Heart right ventricle (tissue), 16 donors: ENCODE results near the gene CACNA2D1. TPM values are rescaled to one million over a fixed set of nuclear protein-coding genes. Genes with fewer than 3 reads are reported as not detected.
A peak's percentile ranks its signal among the peaks of the same experiment; 100 is the strongest.

Experiments used
- ATAC-seq, 8 donors: fragments of 200-7000 bp; cut with Tn5 transposase; one replicate each; pipeline ENCODE4 v1.9.1; 2020; ENCODE audit warnings: mild to moderate bottlenecking in 8 of 8, moderate library complexity in 8 of 8, moderate number of reproducible peaks in 1 of 8
- DNase-seq, 2 donors: peaks; one replicate each; pipeline ENCODE4 v3.0.0-alpha.2; 2020
- H3K27ac ChIP-seq, 10 donors: fragments of 200-600 bp; sonication (generic) in 2 of 10; one replicate each; pipeline versions ENCODE4 v1.5.0 to v1.8.0; 2020 to 2022; ENCODE audit warnings: mild to moderate bottlenecking in 3 of 10
- H3K27me3 ChIP-seq, 7 donors: fragments of 200-600 bp; one replicate each; pipeline ENCODE4 v1.8.0; 2021 to 2022; ENCODE audit warnings: mild to moderate bottlenecking in 2 of 7
- H3K36me3 ChIP-seq, 9 donors: fragments of 200-600 bp; sonication (generic) in 1 of 9; one replicate each; pipeline versions ENCODE4 v1.5.0 to v1.8.0; 2020 to 2022; ENCODE audit warnings: mild to moderate bottlenecking in 2 of 9
- H3K4me1 ChIP-seq, 9 donors: fragments of 200-600 bp; sonication (generic) in 1 of 9; one replicate each; pipeline versions ENCODE4 v1.5.0 to v1.8.0; 2020 to 2022; ENCODE audit warnings: mild to moderate bottlenecking in 4 of 9
- H3K4me3 ChIP-seq, 10 donors: fragments of 200-600 bp; sonication (generic) in 2 of 10; one replicate each; pipeline versions ENCODE4 v1.5.0 to v1.8.0; 2020 to 2022; ENCODE audit warnings: mild to moderate bottlenecking in 7 of 10, moderate library complexity in 2 of 10
- H3K9me3 ChIP-seq, 11 donors: fragments of 200-600 bp in 10 of 11; sonication (generic) in 2 of 11; one replicate each; pipeline versions ENCODE4 v1.5.0 to v1.8.0; 2013 to 2022; ENCODE audit warnings: mild to moderate bottlenecking in 2 of 11, control low read depth in 1 of 11, moderate library complexity in 1 of 11
- WGBS, 2 donors: extraction: QIAGEN DNeasy Blood & Tissue Kit; methylation state at CpG; one replicate each; pipeline ENCODE4 v1.1.7; 2013; ENCODE audit warnings: inconsistent platforms in 1 of 2; 5-methylcytosine and 5-hydroxymethylcytosine counted together
- intact Hi-C, 10 donors: fragments of 100-400 bp; cut with DNase I; formaldehyde crosslinking; loops; one replicate each; pipeline versions ENCODE4 v1.11.1 to v1.14.2; 2022
- polyA plus RNA-seq, 2 donors: library from polyadenylated mRNA; stranded (reverse); fragments of 200-250 nt; gene quantifications; one replicate each; pipeline ENCODE4 v1.2.3, GENCODE V29; 2013
- total RNA-seq, 10 donors: library from RNA; stranded (reverse); fragmentation: NEBNext Ultra II Directional in 3 of 10; extraction: Animal tissue kit (Norgen Biotek cat#: 25700) in 3 of 10; gene quantifications; one replicate each; pipeline versions ENCODE4 v1.2.1 to v1.2.4, GENCODE V29; 2021 to 2023
- TF ChIP-seq, protein P1 (sequence below), 9 donors: fragments of 200-600 bp; sonication (generic) in 2 of 9; IDR thresholded peaks; one replicate each; pipeline versions ENCODE4 v1.5.0 to v1.8.0; 2021 to 2022; ENCODE audit warnings: antibody characterized with exemption in 9 of 9, mild to moderate bottlenecking in 5 of 9, moderate library complexity in 1 of 9
- donor health status: Arrhythmogenic right ventricular cardiomyopathy.
- donor health status: ischemic (EF 13 %, LVEDD 7.1; RV severe dilation, severe dysfunction).
- donor health status: healthy with polysubstance abuse.
- donor health status: DM: no; HTN: yes; CAD: no.
- donor health status: DM: no; HTN: no; CAD: no.
- donor health status: ischemic (EF 25% LVEDD 6.9; RV normal size, moderate dysfunction).
- donor health status: ischemic (EF 25% LVEDD 5.7; RV mildly dilated, moderate dysfunction).
- donor health status: healthy.
- donor health status: DM: yes; HTN: yes; CAD: no.
- donor health status: Ischemic cardiomyopathy.
- donor health status: ischemic (EF 35%, LVEDD 5.7; RV mildly dilated, moderate dysfunction).
- donor health status: nonischemic (EF 11% LVEDD 7.7; RV severe dilation, severe dysfunction).
- donor health status: DM: yes; HTN: yes; CAD: no.
- donor health status: PGD.
- donor health status: ischemic (EF 29% LVEDD 5.4; RV normal size, mild dysfunction).
- donor health status: nonischemic (EF 23%, LVEDD 6.1; RV moderate dilation, normal function).

Gene CACNA2D1
- total and polyA plus RNA-seq, 12 donors = 7.0 to 131 (median 69.3) TPM

DNA sequence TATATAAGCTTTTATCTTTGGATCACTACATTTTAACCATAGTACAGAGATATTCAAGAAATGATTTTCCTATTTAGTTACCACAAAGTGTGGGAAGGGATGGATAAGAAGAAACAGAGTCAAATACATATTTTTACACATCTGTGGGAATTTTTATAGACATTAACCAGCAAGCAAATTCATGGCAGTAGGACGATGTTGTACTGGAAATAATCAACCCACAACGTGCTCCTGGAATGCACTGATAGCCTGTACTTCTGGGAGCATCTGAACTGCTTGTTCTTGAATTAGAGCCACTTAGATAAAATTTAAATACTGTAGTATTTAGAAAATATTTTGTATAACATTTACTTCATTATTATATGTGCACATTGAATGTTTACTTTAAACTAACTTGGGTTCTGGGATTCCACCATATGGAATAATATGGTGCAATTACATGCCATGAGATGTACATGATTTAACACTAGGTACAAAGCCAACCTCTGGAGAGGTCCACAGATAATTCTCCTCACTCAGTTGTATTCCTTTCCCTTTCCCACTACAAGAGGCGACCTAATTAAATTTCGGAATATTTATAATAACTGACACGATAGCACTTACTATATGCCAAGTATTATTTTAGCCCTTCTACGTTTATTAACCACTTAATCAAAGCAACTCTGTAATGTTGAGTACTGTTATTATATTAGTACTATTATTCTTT lies 508.8 kb downstream of the CACNA2D1 start:
- H3K27ac ChIP-seq = peak overlapping the region in 1 of 10 donors; percentile 2
- WGBS, 2 donors = 26 to 42% methylated on average over 6 of the region's 6 CpGs
- H3K9me3 ChIP-seq = no peaks in the 10 kb centered on the region
- H3K27me3 ChIP-seq = no peaks in the 10 kb centered on the region
- ATAC-seq (peak in 3 of 8 donors; percentile 74 to 91 (median 78)), DNase-seq (no peak)
- H3K4me1 ChIP-seq = peaks cover 0 to 22% (median 0%) of the 10 kb centered on the region in 9 donors
- H3K4me3 ChIP-seq = no peak overlapping the region
- intact Hi-C loops = no loop called here
- TF ChIP-seq, protein P1, sequence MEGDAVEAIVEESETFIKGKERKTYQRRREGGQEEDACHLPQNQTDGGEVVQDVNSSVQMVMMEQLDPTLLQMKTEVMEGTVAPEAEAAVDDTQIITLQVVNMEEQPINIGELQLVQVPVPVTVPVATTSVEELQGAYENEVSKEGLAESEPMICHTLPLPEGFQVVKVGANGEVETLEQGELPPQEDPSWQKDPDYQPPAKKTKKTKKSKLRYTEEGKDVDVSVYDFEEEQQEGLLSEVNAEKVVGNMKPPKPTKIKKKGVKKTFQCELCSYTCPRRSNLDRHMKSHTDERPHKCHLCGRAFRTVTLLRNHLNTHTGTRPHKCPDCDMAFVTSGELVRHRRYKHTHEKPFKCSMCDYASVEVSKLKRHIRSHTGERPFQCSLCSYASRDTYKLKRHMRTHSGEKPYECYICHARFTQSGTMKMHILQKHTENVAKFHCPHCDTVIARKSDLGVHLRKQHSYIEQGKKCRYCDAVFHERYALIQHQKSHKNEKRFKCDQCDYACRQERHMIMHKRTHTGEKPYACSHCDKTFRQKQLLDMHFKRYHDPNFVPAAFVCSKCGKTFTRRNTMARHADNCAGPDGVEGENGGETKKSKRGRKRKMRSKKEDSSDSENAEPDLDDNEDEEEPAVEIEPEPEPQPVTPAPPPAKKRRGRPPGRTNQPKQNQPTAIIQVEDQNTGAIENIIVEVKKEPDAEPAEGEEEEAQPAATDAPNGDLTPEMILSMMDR (IDR thresholded peaks at IDR 0.05) = no peak
- H3K36me3 ChIP-seq = no peaks in the 10 kb centered on the region

DNA sequence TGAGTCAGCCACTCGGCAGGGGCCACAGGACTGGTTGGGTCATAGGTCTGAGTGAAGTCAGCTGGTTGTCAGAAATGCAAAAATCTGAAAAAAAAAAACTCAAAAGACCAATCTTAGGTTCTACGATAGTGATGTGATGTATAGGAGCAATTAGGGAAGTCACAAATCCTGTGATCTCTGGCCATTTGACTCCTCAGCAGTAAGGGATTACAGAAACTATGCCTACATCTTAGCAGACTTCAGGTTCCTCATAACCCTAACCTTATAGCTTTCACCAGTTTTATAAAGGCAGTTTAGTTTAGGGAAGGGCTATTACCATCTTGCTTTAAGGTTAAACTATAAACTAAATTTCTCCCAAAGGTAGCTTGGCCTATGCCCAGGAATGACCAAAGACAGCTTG lies 510.6 kb downstream of the CACNA2D1 start:
- ATAC-seq (no peak), DNase-seq (no peak)
- intact Hi-C loops = no loop called here
- TF ChIP-seq, protein P1 (IDR thresholded peaks at IDR 0.05) = no peak
- H3K4me1 ChIP-seq = peaks cover 0 to 22% (median 0%) of the 10 kb centered on the region in 9 donors
- H3K27me3 ChIP-seq = no peaks in the 10 kb centered on the region
- H3K27ac ChIP-seq = no peak overlapping the region
- 83 to 96% methylated on average over 2 of the region's 2 CpGs for WGBS, 2 donors
- H3K4me3 ChIP-seq = no peak overlapping the region
- H3K9me3 ChIP-seq = no peaks in the 10 kb centered on the region
- no peaks in the 10 kb centered on the region for H3K36me3 ChIP-seq

DNA sequence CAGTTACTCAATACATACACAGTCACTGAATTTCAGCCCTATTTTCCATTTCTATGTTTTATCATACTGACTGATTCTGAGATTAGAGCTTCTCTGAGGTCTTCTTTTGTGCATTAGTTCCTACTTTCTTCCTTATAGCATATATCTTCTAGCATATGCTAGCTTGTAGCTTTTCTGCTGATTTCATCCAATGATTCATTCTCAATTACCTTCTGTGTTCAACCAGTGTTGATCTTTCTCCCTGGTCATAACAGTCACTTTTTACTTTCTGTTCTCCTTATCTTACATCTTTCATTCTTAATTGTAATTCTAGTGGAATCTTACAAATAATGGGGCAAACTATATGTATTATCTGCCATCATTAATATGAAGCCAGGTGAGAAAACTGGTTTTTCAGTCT lies 514.2 kb downstream of the CACNA2D1 start:
- DNase-seq (no peak), ATAC-seq (no peak)
- H3K36me3 ChIP-seq = no peaks in the 10 kb centered on the region
- H3K27ac ChIP-seq = no peak overlapping the region
- H3K27me3 ChIP-seq = no peaks in the 10 kb centered on the region
- no peaks in the 10 kb centered on the region for H3K9me3 ChIP-seq
- intact Hi-C loops = no loop called here
- TF ChIP-seq, protein P1 (IDR thresholded peaks at IDR 0.05) = no peak
- H3K4me1 ChIP-seq = peaks cover 0 to 6% (median 0%) of the 10 kb centered on the region in 9 donors
- H3K4me3 ChIP-seq = no peak overlapping the region

DNA sequence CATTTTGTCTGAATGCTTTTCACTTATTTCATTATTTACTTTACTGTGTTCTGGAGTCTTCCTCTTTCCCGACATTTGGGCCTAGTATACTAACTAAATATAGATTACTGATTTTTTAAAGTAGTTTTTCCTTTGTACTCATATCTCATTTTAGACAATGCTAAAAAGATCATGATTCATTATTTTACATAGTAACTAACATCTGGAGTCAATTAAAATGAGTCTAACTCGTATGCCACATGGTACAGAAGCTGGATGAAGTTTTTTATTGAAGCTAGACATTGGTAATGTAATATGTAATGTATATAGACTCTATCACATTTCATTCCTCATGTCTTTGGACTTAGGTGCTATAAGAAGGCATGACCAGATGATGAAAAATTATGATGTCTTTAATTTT lies 517.4 kb downstream of the CACNA2D1 start:
- no peaks in the 10 kb centered on the region for H3K9me3 ChIP-seq

More for the DNA sequence above, 517.4 kb downstream of the CACNA2D1 start:
- Histone ChIP-seq H3K4me1 (no peaks in the 10 kb centered on the region), H3K36me3 (no peaks in the 10 kb centered on the region), H3K27me3 (no peaks in the 10 kb centered on the region), H3K27ac (no peak overlapping the region), H3K4me3 (no peak overlapping the region)
- DNase-seq = no peak
- TF ChIP-seq, protein P1 (IDR thresholded peaks at IDR 0.05) = no peak
- intact Hi-C loops = no loop called here
- ATAC-seq = no peak
- 56 to 69% methylated on average over 2 of the region's 2 CpGs for WGBS, 2 donors
